Measurements from ENCODE around the gene SEPTIN5. TPM values are rescaled to one million over a fixed set of nuclear protein-coding genes. Genes with fewer than 3 reads are reported as not detected.

The SEPTIN5 gene
- total and polyA plus RNA-seq, 2 donors = 10.1 to 22.2 TPM

DNA sequence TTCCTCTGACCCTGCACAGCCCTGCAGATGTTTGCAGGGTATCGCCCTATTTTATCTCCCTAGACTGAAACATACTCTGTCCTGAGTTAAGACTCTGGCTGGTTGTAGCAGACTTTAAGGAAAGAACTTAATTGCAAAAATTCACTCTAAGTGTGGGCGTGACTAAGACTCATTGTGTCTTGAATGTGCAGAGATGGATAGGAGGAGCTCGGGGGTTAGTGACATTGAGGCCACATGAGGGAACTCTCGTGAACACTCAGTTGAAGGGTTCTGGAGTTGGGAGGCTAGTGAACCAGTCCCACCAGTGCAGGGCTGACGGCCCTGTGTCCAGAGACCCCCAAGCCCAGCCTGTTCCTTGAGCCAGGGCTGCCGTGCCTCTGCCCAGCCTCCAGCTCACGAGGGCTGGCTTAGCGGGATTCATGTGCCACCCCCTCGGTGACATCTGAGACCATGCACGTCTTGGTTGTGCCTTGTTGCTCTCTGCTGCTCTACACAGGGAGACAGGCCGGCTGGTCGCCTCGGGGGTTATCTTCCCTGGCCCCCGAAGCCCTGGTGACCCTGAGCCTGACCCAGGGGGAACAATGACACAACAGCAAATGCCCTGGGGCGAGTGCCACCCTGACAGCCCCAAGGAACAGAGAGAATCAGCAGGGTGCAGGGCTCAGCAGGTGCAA lies 34.8 kb downstream of the SEPTIN5 start:
- WGBS = 92% methylated on average over 15 of the region's 15 CpGs
- Histone ChIP-seq H3K9me3 (ENCODE audit: control insufficient read depth in 2 of 2, insufficient read depth in 1 of 2, low read length in 1 of 2) (peaks cover 2 to 6% of the 10 kb centered on the region in 2 donors), H3K27ac (ENCODE audit: low read depth in 1 of 2, low read length in 1 of 2) (no peak overlapping the region), H3K4me1 (ENCODE audit: control insufficient read depth in 2 of 2, insufficient read depth in 2 of 2, low read length in 2 of 2) (no peaks in the 10 kb centered on the region), H3K27me3 (ENCODE audit: control insufficient read depth in 2 of 2, insufficient read depth in 1 of 2, low read length in 1 of 2) (peaks cover 18 to 76% of the 10 kb centered on the region in 2 donors), H3K4me3 (ENCODE audit: low read length in 2 of 2) (no peak overlapping the region), H3K36me3 (ENCODE audit: control insufficient read depth in 2 of 2, insufficient read depth in 2 of 2, low read length in 1 of 2) (no peaks in the 10 kb centered on the region)
- no peak for DNase-seq (ENCODE audit: low read depth in 6 of 9, low spot score in 9 of 9)

DNA sequence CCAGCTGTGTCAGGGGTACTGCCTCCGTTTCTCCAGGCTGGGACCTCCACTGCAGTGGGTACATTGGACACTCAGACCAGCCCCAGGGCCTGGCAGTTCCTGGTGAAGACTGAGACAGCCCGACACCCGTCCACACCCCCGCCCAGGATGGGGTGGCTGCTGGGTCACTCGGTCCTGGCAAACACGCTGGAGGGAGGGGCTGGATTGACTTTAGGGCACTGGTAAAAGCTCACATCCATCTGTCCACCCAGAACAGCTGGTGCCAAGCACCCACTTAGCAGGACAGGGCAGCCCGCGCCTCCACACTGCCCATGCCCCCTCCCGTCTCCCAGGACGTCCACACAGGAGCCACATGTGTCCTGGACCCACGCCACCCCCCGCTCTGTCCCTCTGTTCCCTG lies 35.6 kb downstream of the SEPTIN5 start:
- 96% methylated on average over 12 of the region's 12 CpGs for WGBS
- no peak overlapping the region for H3K4me3 ChIP-seq (ENCODE audit: low read length in 2 of 2)
- H3K27ac ChIP-seq (ENCODE audit: low read depth in 1 of 2, low read length in 1 of 2) = no peak overlapping the region
- H3K27me3 ChIP-seq (ENCODE audit: control insufficient read depth in 2 of 2, insufficient read depth in 1 of 2, low read length in 1 of 2) = peaks cover 25 to 83% of the 10 kb centered on the region in 2 donors
- peaks cover 2 to 8% of the 10 kb centered on the region in 2 donors for H3K9me3 ChIP-seq (ENCODE audit: control insufficient read depth in 2 of 2, insufficient read depth in 1 of 2, low read length in 1 of 2)
- no peaks in the 10 kb centered on the region for H3K4me1 ChIP-seq (ENCODE audit: control insufficient read depth in 2 of 2, insufficient read depth in 2 of 2, low read length in 2 of 2)
- DNase-seq (ENCODE audit: low read depth in 6 of 9, low spot score in 9 of 9) = no peak
- no peaks in the 10 kb centered on the region for H3K36me3 ChIP-seq (ENCODE audit: control insufficient read depth in 2 of 2, insufficient read depth in 2 of 2, low read length in 1 of 2)

DNA sequence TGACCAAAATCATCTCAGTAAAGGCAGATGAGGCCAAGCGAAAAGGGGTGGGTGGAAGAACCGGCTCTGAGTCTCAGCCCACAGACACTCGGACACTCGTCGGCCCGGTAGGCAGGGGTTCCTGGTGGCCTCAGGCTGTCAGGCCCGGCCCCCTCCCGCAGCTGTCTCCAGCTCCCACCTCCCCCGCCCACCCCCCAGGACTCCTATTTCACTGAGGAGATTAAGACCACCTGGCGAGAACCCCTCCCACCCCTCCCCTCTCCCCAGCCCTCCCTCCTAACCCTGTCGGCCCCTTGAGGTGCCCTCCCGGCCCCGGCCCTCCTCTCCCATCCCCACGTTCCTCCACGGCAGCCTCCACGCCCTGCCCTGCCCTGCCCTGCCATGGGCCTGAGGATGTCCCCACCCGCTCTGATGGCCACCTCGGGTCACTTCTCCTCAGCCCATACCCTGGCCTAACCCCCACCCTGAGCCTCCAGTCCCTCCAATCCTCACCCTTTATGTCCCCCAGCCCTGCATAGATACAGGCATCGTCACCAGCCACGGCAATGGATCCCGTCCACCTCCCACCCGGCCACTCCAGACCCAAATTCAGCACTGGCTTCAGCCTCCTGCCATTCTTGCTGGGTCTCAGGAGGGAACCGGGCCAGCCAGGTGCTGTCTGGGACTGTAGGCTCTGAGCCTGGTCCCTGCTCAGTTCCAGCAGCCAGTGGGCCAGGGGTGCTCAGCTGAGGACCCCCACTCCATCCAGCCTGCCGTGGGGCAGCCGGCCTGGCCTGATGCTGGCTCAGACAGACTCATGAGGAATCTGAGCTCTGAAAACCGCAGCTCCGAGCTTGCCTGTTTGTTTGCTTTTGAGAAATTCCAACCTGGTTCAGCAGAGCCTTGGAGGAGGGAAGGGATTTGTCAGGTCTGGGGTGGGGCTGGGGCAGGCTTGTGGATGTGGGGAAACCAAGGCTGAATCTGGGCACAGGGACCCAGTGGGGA lies 36.5 kb downstream of the SEPTIN5 start:
- no peaks in the 10 kb centered on the region for H3K36me3 ChIP-seq (ENCODE audit: control insufficient read depth in 2 of 2, insufficient read depth in 2 of 2, low read length in 1 of 2)
- peaks cover 2 to 10% of the 10 kb centered on the region in 2 donors for H3K9me3 ChIP-seq (ENCODE audit: control insufficient read depth in 2 of 2, insufficient read depth in 1 of 2, low read length in 1 of 2)
- WGBS = 92% methylated on average over 27 of the region's 27 CpGs
- peaks cover 34 to 87% of the 10 kb centered on the region in 2 donors for H3K27me3 ChIP-seq (ENCODE audit: control insufficient read depth in 2 of 2, insufficient read depth in 1 of 2, low read length in 1 of 2)
- H3K4me3 ChIP-seq (ENCODE audit: low read length in 2 of 2) = no peak overlapping the region
- no peak overlapping the region for H3K27ac ChIP-seq (ENCODE audit: low read depth in 1 of 2, low read length in 1 of 2)
- DNase-seq (ENCODE audit: low read depth in 6 of 9, low spot score in 9 of 9) = no peak
- H3K4me1 ChIP-seq (ENCODE audit: control insufficient read depth in 2 of 2, insufficient read depth in 2 of 2, low read length in 2 of 2) = peaks cover 0 to 5% of the 10 kb centered on the region in 2 donors

DNA sequence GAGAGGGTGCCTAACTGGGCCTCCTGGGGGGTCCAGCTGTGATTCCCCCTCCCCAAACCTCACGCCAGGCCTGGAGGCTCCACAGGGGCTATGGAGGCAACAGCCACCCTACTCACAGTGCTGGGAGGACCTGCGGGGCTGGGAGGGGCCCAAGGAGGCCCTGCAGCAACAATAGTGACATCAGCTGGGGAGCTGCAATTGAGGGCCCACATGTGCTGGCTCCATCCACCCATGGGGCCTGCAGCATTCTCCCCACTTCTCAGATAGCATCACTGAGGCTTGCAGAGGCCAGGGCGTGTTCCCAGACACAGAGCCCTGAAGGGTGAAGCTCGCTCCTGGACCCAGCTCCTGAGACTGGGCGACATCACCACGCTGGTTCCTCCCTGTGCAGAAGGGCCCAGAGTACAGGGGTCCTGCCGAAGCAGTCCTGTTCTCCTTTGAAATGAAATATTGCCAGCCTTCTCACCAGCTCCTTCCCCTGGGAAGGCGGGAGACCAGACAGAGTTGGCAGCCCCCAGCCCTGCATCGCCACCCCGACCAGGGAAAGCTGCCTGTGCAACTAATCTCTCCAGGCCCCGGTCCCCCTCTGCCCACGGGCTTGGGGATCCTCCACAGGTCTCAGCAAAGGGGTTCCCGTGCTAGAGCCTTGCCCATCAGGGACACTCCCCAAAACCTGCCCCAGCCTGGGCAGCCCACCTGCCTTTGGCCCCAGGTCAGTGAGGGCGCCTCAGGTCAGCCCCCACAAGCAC lies 37.4 kb downstream of the SEPTIN5 start:
- WGBS = 96% methylated on average over 14 of the region's 14 CpGs
- Histone ChIP-seq H3K27me3 (ENCODE audit: control insufficient read depth in 2 of 2, insufficient read depth in 1 of 2, low read length in 1 of 2) (peaks cover 42 to 94% of the 10 kb centered on the region in 2 donors), H3K4me3 (ENCODE audit: low read length in 2 of 2) (no peak overlapping the region), H3K36me3 (ENCODE audit: control insufficient read depth in 2 of 2, insufficient read depth in 2 of 2, low read length in 1 of 2) (no peaks in the 10 kb centered on the region), H3K27ac (ENCODE audit: low read depth in 1 of 2, low read length in 1 of 2) (no peak overlapping the region), H3K9me3 (ENCODE audit: control insufficient read depth in 2 of 2, insufficient read depth in 1 of 2, low read length in 1 of 2) (peaks cover 2 to 10% of the 10 kb centered on the region in 2 donors), H3K4me1 (ENCODE audit: control insufficient read depth in 2 of 2, insufficient read depth in 2 of 2, low read length in 2 of 2) (peaks cover 0 to 14% of the 10 kb centered on the region in 2 donors)
- DNase-seq (ENCODE audit: low read depth in 6 of 9, low spot score in 9 of 9) = no peak

DNA sequence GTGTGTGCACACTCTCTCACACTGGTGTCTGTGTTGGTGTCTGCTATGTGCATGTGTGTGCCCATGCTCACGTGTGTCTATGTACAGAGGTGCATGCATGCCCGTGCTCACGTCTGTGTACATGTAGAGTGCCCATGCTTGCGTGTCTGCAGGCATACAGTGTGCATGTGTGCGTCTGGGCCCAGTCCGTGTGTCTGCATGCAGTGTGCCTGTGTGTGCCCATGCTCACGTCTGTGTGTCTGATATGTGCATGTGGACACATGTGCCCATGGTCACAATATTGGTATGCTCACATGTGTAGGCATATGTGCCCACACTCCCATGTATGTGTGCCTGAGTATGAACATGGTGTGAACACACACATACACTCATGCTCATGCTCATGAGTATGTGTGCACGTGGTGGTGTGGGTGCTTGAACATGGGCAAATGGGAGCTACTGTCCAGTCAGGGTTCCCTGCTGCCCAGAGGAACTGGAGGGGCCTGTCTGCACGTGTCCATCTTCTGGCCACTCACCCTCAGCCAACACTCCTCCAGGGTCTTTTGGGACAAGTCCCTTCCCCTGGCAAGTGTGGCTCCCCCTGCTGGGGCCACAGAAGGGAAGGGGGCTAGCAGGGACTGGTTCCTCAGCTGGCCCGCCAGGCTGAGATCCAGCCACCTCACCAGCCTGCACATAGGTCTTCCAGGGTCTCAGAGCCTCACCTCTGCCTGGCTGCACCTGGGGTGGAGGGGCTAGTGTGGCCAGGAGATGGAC lies 39.0 kb downstream of the SEPTIN5 start:
- no peak overlapping the region for H3K4me3 ChIP-seq (ENCODE audit: low read length in 2 of 2)
- peaks cover 2 to 13% of the 10 kb centered on the region in 2 donors for H3K9me3 ChIP-seq (ENCODE audit: control insufficient read depth in 2 of 2, insufficient read depth in 1 of 2, low read length in 1 of 2)
- peaks cover 4 to 26% of the 10 kb centered on the region in 2 donors for H3K4me1 ChIP-seq (ENCODE audit: control insufficient read depth in 2 of 2, insufficient read depth in 2 of 2, low read length in 2 of 2)
- H3K36me3 ChIP-seq (ENCODE audit: control insufficient read depth in 2 of 2, insufficient read depth in 2 of 2, low read length in 1 of 2) = no peaks in the 10 kb centered on the region
- WGBS = 96% methylated on average over 10 of the region's 10 CpGs
- no peak overlapping the region for H3K27ac ChIP-seq (ENCODE audit: low read depth in 1 of 2, low read length in 1 of 2)
- DNase-seq (ENCODE audit: low read depth in 6 of 9, low spot score in 9 of 9) = no peak
- H3K27me3 ChIP-seq (ENCODE audit: control insufficient read depth in 2 of 2, insufficient read depth in 1 of 2, low read length in 1 of 2) = peaks cover 58 to 97% of the 10 kb centered on the region in 2 donors

DNA sequence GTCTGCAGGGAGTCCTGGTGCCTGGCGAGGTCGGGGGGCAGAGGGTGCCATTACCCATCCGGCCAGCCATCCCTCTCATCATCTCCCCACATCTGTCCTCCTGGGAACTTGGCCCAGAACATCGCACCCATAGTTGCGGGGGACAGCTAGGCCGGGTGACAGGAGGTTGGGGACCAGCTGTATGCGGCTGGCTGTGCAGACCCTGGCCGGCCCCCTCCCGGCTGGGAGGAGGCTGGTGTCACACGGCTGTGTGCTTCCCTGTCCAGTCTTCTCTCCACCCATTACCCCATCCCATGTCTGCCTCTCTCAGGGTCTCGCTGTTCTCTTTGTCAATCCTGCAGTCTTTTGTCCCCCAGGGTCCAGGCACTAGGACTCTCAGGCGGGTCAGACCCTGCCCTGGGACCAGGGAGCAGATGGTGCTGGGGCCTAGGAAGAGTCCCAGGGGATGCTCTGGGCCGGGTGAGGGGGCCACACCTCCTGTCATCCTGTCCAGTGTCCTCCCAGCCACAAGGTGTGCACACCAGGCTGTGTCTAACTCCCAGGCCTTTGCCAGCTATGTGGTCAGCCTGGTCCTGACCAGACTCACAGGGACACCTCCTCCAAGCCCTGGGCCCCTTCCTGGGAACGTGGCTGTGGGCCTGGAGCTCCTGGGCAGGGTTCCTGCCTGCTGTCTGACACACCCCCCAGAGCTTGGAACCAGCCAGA lies 39.8 kb downstream of the SEPTIN5 start:
- WGBS = 89% methylated on average over 14 of the region's 14 CpGs
- H3K4me3 ChIP-seq (ENCODE audit: low read length in 2 of 2) = no peak overlapping the region
- H3K27me3 ChIP-seq (ENCODE audit: control insufficient read depth in 2 of 2, insufficient read depth in 1 of 2, low read length in 1 of 2) = peaks cover 67 to 98% of the 10 kb centered on the region in 2 donors
- no peak for DNase-seq (ENCODE audit: low read depth in 6 of 9, low spot score in 9 of 9)
- peaks cover 4 to 31% of the 10 kb centered on the region in 2 donors for H3K4me1 ChIP-seq (ENCODE audit: control insufficient read depth in 2 of 2, insufficient read depth in 2 of 2, low read length in 2 of 2)
- no peak overlapping the region for H3K27ac ChIP-seq (ENCODE audit: low read depth in 1 of 2, low read length in 1 of 2)
- no peaks in the 10 kb centered on the region for H3K36me3 ChIP-seq (ENCODE audit: control insufficient read depth in 2 of 2, insufficient read depth in 2 of 2, low read length in 1 of 2)
- peaks cover under 1 to 13% of the 10 kb centered on the region in 2 donors for H3K9me3 ChIP-seq (ENCODE audit: control insufficient read depth in 2 of 2, insufficient read depth in 1 of 2, low read length in 1 of 2)

DNA sequence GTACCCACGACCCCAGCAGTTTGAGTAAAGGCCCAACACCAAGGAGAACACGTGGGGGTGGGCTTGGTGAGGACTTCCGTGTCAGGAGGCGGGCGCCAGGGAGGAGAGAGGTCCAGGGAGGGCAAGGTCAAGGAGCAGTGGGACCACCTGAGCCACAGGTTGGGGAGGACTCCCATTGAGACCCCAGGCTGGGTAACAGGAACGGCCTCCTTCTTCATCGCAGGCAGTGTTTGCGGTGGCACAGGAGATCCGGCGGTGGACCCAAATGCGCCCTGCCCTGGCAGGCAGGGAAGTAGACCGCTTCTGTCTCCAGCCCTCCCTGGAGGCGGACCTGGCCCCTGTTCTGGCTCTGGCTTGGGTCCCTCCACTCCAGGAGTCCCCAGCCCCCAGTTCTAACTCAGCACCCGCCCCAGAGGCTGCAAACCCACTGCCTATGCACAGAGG lies 40.4 kb downstream of the SEPTIN5 start:
- peaks cover 71 to 98% of the 10 kb centered on the region in 2 donors for H3K27me3 ChIP-seq (ENCODE audit: control insufficient read depth in 2 of 2, insufficient read depth in 1 of 2, low read length in 1 of 2)
- H3K36me3 ChIP-seq (ENCODE audit: control insufficient read depth in 2 of 2, insufficient read depth in 2 of 2, low read length in 1 of 2) = no peaks in the 10 kb centered on the region
- H3K4me1 ChIP-seq (ENCODE audit: control insufficient read depth in 2 of 2, insufficient read depth in 2 of 2, low read length in 2 of 2) = peaks cover 6 to 35% of the 10 kb centered on the region in 2 donors
- H3K4me3 ChIP-seq (ENCODE audit: low read length in 2 of 2) = no peak overlapping the region
- WGBS = 44% methylated on average over 14 of the region's 14 CpGs
- DNase-seq (ENCODE audit: low read depth in 6 of 9, low spot score in 9 of 9) = no peak
- H3K9me3 ChIP-seq (ENCODE audit: control insufficient read depth in 2 of 2, insufficient read depth in 1 of 2, low read length in 1 of 2) = peaks cover 0 to 13% of the 10 kb centered on the region in 2 donors
- no peak overlapping the region for H3K27ac ChIP-seq (ENCODE audit: low read depth in 1 of 2, low read length in 1 of 2)

Measured in thymus (tissue), 11 donors.